DMS79 treated with DMSO at 0.1 percent for 48 hours (cell line): ENCODE data around the gene USHBP1.
A peak's percentile ranks its signal among the peaks of the same experiment; 100 is the strongest.

ENCODE experiments used
- DNase-seq: peaks from one replicate; lab custom pipeline; 2025; lab: John Stamatoyannopoulos, UW

USHBP1 gene

DNA sequence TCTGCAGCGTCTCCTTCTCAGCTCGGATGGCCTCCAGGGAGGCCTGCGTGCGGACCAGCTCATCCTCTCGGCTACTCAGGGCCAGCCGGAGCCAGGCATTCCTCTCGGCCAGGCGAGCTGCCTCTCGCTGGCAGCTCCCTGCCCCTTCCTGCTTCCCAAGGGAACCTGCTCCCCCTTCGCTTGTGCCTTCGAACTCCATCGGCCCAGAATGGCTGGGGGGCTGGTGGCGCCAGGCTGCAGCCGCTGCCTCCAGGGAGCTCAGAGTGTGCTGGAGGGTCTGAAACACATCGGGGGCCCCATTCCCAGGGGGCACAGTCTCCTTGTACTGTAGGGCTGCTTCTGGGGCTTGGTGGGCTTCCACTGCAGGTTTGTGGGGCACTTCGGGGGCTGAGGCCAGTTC lies 2.0 kb downstream of the USHBP1 start:
- DNase-seq, result no peak

DNA sequence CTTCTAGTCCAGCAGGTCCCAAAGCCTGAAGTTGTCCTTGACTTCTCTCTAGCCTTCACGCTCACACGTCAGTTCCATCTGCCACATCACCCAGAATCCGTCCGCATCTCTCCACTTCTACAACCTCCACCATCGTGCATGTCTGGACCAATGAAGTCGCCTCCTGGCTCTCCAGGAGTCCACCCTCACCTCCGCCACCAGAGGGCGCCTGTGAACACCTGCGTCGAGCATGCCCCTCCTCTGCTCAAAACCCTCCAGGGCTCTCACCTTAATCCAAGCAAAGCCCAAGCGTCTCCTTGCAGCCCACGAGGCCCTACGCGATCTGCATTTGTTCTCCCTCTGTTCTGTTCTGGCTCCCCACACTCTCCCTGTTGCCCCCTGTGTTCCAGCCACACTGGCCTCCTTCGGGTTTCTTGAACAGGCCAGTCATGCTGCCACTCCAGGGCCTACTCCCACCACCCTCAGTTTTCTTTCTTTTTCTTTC lies 3.7 kb downstream of the USHBP1 start:
- peak; percentile 89 for DNase-seq

DNA sequence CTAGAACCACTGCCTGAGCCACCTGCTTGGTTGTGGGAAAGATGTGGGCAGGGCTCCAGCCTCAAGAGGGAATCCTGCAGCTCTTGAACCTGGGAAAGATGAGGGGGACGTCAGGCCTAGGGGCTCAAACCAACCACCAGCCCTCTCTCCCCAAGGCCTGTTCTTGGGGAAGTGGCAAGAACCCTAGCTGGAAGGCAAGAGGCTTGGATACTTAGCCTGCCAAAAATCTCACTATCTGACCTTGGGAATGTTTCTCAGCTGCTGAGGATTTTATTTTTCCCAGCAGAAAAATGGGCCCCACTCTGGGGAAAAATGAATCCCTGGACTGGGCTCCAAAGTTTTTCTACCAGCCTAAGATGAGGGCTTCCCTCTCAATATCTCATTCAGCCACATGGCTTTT lies 4.6 kb downstream of the USHBP1 start:
- no peak for DNase-seq

DNA sequence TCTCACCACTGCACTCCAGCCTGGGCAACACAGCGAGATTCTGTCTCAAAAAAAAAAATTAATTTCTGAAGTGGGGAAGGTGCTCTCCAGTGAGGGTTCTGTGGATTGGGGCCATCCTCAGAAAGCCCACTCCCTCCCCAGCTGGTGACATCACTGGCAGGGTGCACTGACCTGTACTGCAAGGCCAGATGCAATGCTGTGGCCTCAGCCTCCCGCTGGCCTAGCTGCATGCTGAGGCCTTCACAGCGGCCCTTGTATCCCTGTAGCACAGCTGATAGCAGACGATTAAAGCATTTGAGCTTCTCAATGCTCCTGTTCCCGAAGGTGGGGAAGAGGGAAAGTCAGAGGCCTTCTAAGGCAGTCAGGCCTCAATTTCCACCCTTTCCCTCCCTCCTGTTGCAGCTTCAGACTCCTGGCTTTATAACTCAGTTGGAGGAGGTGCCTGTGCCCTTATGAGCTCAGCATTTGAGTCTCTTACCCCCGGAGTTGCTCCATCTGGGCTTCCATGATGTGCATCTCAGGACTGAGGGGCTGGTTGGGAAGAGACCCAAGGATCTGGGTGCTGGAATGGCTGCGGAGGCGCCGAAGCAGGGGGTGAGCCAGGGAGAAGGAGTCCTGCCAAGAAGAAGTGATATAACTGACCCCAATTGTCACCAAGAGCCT lies 5.3 kb downstream of the USHBP1 start:
- no peak for DNase-seq

DNA sequence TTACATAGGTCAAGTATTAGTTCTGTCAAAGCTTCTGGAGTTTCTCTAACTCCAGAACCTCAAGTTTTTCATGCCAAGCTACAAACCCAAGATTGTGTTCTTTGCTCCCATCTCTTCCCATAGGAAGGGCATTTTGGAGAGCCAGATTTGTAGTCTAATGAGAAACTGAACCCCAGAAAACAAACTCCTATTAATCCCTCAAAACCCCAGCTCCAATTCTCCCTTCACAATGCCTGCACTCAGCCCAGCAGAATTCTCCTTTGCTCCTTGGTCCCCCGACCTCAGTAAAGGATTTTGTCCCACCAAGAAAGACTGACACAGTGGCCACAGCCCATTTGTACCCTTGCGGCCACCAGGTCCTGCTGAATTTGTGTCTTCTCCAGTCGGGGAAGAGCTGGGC lies 8.4 kb downstream of the USHBP1 start:
- no peak for DNase-seq

DNA sequence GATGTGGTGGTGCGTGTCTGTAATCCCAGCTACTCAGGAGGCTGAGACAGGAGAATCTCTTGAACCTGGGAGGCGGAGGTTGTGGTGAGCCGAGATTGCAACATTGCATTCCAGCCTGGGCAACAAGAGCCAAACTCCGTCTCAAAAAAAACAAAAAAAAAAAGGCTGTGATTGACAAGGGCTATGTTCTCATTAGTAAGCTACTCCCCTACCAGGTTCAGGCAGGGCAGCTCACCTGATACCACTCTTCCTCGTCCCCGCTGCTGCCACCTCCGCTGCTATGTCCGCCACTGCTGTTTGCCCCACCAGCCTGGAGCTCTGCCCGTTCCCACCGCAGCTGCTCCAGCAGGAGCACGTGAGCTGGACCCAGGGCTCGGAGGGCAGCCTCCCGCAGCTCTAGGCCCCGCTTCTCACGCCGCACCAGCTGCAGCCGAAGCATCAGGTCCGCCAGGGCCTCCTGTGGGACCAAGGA lies 9.4 kb downstream of the USHBP1 start:
- DNase-seq, result peak; percentile 6

DNA sequence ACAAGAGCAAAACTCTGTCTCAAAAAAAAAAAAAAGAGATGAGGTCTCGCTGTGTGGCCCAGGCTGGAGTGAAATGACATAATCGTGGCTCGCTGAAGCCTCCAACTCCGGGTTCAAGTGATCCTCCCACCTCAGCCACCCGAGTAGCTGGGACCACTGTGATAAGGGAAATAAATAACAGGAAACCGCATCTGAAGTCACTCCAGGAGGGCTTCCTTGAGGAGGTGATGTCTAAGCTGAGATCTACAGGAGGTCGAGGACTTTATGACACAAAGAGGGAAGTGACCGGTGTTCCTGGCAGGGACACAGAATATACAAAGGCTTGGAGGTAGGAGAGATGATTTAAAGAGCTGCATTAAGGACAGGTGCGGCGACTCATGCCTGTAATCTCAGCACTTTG lies 9.9 kb downstream of the USHBP1 start:
- no peak for DNase-seq

DNA sequence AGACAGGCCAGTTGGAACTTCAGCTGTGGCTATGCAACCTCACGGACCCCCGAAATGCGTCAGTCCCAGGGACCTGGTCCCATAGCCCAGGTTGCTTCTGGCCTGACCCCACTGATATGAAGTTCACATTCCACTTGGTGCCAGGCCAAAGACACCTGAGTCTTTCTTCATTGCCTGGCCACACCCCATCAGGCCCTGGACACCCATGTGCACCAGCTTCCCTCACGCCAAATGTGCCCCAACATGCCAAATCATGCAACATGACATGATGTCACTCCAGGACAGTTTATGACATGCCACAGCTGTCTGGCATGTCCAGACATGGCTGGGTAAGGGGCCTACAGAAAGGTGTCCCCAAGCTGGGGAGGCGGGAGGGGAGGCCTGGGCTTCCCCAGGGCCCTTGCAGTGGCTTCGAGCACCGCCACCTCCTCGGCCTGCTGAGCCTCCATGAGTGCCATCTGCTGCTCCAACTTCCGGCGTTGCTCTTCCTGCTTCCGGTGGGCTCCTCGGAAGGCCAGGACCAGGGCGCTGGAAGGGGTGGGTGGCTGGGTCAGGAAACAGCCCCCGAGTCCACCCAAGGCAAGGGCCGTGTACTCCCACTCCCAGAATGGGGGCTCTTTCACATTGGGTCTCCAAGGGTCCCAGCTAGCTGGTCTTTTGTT lies 14.5 kb downstream of the USHBP1 start:
- no peak for DNase-seq

DNA sequence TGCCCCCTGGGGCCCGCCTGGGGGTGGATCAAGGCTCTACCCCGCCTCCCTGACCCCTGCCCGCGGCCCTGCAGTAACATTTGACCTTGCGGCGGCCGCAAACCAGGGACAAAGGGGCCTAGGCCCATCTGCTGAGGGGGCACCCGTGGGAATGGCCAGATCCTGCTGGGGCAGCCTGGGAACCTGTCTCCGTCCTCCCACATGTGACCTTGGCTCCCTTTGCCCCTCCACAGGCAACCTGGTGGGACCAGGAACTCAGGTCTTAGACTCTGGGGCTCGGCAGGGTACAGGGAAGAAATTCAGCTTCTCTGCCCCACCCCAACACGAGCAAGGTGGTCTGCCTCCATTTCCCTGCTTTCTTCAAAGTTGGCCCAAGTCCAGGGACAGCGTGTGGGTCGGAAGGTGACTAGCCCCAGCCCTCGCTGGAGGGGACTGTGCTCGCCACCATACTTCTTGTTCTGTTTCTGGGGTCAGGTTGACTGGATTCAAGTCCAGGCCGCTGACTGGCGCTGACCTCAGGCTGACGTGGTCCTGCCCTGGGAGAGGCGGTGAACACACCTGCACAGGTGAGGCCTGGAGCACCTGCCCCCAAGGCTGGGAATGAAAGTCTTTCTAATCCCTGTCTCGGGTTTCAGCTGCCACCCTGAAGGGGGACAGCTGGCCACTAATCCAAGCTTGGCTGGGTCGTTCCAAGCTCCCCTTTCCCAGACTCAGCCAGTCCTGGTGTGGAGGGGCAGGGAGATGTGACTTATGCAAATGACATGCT lies 16.4 kb downstream of the USHBP1 start:
- DNase-seq, result peak; percentile 48

DNA sequence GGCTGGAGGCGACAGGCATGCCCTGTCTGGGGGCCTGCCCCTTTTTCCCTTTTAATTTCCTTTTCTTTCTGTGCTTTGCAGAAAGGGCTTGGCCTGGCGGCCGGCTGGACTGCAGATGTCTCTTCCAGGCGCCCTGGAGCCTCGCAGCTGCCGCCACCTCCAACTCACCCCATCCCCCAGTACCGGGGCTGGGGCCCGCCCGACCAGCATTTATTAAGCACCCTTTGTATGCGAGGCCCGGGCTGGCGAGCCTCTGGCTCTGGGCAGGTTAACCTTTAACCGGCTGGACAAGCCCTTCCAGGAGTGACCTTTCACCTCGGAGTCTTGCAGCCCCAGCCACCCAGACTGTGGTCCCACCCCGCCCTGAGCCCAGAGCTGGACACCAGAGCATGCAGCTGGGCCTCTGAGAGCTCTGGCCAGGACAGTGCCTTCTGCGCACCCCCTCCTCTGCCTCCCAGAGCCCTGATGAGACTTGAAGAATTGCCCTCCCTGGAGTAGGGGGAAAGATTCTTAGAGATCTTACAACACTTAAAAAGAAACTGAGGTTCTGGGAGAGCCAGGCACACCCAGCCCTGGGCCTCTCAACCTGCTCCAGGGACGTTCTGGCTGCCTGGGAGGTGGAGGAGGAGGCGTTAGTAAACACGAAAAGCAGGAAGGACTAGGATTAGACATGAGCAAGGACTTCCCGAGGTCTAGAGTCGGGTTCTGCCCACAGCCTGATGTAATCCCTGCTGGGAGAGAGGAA lies 17.7 kb downstream of the USHBP1 start:
- peak; percentile 45 for DNase-seq

DNA sequence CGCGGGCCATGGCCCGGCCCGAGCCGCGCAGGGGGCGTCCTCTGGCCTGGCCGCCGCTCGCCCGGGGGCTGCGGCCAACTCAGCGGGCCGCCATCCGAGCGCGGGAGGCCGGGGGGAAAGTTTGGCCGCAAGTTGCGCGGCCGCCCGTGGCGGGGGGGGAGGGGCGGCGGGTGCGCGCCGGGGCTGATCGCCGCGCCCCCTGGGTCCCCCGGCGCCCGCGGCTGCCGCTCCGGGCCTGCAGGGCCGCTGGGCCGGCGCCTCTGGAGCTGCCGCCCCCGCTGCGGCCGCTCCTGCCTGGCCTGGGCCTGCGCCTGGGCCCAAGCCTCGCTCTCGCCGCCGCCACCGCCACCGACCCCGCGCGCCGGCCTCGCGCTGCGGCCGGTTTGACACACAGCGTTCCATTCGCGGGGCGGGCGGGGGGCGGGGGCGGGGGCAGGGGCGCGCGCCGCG lies 19.0 kb downstream of the USHBP1 start, which contains the start of gene NR2F6:
NR2F6 (minus strand) TSS at position 385 of the 450 bp plus-strand sequence. CDS start 699 bp downstream, outside the sequence.
- DNase-seq, result no peak

DNA sequence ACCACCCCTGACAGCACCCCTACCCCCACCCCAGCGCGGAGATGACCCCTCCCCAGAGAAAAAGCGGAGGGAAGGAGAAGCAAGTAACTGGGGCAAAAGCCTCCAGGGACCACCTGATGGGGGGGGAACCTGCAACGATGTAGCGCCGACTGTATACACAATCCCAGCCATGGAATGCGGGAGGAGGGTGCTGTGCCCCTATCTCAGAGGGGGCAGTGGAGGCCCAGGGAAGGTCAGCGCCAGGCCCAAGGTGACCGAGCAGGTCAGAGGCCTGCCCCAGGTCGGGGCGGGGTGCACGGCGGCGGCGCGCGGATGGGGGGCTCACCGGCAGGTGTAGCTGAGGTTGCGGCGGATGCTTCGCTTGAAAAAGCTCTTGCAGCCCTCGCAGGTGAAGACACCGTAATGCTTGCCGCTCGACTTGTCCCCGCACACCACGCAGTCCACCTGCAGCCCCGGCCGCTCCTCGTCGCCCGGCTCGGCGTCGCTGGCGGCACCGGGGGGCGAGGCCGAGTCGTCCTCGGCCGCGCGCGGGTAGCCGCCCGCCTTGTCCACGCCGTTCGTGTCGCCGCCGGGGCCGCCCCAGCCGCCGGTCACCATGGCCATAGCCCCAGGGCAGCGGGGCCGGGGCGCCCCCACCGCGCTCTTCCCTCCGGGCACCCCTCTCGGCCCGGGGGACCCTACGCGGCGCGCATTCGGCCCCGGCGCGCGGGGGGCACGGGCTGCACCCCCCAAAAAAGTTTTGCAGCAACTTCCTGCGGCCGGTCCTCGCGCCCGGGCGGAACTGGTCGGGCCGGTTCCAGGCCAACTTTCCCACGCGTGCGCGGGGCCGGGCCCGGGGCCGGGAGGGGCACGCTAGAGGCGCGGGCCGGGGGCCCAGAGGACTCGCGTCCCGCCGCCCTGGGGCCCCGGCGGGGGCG lies 19.7 kb downstream of the USHBP1 start:
- no peak for DNase-seq

DNA sequence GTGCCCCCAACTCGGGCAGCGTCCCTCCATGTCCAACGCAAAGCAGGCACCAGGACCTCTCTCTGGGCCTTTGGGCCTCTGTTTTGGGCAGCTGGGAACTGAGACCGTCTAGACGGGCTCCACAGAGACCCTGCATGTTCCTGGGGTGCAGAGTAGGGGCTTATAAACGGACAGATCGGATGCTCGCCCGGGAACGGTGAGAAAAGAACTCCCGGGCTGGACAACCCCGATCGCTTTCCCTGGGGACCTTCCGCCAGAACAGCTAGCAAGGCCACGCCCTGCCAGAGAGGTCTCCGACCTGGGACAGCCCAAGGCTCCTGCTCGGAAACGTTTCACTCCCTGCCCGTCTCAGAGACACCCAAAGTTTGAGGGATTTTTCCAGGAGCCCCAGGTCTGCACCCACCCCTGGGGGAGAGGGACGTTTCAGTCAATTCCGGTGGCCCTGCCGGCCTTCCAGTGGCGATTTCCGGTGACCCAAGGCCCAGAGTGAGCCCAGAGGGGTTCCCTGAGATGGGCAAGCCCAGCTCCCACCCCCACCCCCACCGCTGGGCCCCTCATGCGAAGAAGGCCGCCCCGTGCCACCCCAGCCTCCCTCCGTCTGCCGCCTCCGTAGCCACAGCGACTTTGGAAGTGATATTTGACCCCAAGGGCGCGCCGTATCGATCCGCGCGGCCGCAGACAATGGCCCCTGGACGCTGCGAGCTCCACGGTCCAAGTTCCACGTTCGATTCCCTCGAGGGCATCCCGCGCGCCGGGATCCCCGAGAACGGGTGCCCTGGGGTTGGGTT lies 20.5 kb downstream of the USHBP1 start:
- peak; percentile 4 for DNase-seq

DNA sequence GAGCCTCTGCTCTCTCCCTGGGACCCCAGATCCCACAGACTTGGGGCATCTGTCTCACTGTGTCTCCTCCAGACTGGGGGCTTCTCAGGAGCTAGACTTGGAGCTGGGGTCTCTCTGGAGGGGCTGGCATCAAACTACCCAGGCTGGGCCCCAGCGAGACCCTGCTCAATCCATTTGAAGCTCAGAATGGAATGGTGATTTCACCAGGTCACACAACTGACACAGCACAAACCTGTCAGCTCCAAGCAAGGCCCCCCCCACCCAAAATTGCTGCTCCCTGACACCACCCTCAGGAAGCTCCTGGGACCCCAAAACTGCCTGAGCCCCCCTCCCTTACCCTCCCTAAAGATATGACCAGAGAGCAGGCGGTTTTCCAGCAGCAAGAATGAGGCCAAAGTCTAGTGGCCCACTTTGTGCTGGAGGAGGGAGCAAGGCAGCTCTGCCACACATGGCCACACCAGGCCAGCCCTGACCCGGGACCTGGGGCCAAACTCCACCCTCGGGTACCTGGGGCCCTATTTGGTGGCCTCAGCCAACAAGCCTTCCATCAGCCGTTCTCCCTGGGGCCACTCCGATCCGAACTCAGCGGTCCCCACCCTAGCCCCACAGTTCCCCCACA lies 21.2 kb downstream of the USHBP1 start:
- DNase-seq, result no peak

DNA sequence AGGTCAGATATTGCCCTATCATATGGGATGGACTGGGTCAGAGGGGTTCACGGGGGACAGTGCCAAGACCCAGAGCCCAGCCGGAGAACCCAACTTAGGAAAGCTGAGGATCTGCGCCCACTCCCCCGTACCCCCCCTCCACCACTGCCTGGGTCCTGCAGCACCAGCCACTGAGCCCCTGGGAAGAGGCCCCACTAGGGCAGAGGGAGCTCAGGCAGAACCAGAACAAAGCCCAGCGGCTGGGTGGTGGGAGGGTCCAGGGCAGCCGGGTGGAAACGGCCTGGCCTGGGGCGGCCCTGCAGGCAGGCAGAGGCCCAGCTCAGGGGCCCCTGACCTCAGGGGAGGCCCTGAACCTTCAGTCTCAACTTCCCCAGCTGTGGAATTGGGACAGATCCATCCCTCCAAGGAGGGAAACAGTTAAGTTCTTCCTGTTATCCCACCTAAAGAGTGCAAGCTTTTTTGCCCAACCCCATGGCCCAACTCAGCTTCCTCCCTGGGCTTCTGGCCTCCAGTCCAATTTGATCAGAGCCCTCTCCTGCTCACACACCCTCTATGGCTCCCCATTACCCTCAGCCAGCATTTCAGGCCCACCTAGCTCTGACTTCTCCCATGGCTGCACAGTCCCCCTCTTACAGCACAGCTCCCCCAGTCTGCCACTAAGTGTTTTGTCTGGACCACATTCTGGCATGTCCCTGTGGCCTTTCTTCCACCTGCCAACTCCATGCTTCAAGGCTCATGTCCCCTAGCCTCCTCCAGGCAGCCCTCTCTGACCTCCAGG lies 21.9 kb downstream of the USHBP1 start:
- DNase-seq, result no peak

DNA sequence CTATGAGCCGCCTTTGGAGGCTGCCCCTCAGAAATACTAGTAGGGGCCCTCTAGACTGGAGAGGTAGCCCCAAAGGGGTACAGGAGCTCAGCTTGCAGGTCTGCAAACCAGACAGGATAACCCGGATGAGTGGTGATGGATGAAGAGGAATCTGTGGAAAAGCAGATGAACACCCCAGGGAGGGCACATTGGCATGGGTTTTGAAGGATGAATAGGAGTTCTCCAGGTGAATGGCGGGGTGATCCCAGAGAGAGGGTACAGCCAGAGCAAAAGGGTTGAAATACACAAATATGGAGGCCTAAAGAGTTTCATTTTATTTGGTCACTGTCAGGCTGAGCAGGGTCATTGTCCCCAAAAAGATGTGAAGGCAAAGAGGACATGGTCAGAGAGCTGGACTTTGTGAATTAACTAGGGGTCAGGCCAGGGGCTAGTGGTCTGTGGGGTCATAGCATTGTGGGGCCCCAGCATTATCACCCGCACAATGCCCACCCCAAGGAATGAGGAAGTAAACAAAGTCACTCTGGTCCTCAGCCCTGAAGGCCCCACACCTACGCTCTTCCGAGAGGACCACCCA lies 23.6 kb downstream of the USHBP1 start:
- no peak for DNase-seq

DNA sequence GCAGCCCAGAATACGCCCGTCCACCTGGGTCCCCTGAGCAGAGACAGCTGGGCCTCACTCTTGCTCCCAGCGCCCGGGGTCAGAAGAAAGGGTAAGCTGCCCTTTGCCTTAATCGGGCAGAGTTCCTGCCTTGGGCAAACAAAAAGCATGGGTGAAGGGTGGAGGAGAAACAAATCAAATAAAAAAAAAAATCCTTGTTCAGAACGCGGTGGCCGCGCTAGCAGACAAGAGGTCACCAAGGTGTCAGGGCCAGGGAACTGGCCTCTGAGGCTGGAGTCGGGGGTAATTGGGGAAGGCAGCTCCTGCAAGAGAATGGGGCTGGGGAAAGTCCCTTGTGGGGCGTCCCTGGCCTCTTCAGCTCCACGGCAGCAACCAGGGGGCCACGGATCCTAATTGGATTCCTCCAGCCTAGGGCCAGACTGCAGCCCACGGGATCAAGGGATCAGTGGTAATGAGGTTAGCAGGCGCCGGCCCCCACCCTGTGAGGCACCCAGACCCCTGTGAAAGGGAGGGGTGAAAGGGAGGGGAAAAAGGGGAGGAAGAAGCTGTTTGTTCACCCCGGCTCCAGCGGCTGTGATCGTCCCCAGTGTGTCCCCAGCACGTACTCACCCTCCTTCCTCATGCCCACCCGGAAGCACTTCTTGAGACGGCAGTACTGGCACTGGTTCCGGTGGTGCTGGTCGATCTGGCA lies 24.3 kb downstream of the USHBP1 start:
- DNase-seq, result no peak
